Activated naive CD4-positive, alpha-beta T cell treated with anti-CD3 and anti-CD28 coated beads, Interleukin-2, amount 50 U/mL, for 24 hours (primary cell): ENCODE measurements around the gene RNF144A.
A peak's percentile ranks its signal among the peaks of the same experiment; 100 is the strongest.

Source experiments
- H3K27ac Mint-ChIP-seq: one replicate; pipeline ENCODE4 v1.8.0; 2021; ENCODE audit warnings: mild to moderate bottlenecking, mixed read lengths
- H3K27me3 Mint-ChIP-seq: one replicate; pipeline ENCODE4 v1.8.0; 2021; ENCODE audit warnings: mixed read lengths
- H3K36me3 Mint-ChIP-seq: one replicate; pipeline ENCODE4 v1.8.0; 2021; ENCODE audit warnings: mixed read lengths
- H3K4me1 Mint-ChIP-seq: one replicate; pipeline ENCODE4 v1.8.0; 2021; ENCODE audit warnings: mixed read lengths
- H3K4me3 Mint-ChIP-seq: one replicate; pipeline ENCODE4 v1.8.0; 2021; ENCODE audit warnings: mild to moderate bottlenecking, mixed read lengths
- H3K9me3 Mint-ChIP-seq: one replicate; pipeline ENCODE4 v1.8.0; 2021; ENCODE audit warnings: mixed read lengths

The RNF144A gene

DNA sequence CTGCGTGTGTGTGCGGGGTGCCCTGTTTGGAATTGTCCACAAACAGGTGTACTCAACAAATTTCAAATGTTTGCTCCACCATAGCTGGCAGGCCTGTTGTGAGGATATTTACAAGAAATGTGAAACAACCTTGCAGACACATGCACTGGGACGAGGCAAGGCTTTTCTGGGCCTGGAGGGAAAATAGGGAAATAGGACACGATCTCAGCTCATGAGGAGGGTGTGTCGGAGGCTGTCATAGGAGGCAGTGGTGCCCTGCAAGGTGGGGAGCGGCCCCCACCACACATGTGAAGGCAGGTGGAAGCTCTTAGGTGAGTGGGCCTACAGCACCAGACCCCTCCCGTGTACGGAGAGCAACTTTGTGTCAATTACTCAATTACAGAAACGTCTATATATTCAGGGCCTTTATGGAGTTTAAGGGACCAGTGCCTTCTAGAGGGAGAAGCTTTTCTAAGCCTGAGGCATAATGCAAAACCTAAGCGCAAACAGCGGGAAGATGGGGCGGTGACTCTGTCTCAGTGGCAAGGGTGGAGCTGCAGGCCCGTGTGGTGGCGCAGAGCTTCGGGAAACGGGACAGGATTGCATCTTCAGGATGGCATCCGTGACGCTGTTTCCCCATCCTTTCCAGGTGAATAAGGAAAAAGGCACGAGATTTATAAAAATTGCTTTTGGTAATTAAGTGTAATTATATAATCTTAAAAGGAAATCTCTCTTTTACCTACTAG is 48.0 kb downstream of the RNF144A start:
- H3K9me3 Mint-ChIP-seq, result no peaks in the 10 kb centered on the region
- no peak overlapping the region for H3K27ac Mint-ChIP-seq
- H3K27me3 Mint-ChIP-seq, result no peaks in the 10 kb centered on the region
- H3K4me3 Mint-ChIP-seq, result no peak overlapping the region
- peaks cover 54% of the 10 kb centered on the region for H3K4me1 Mint-ChIP-seq
- H3K36me3 Mint-ChIP-seq, result peaks cover 23% of the 10 kb centered on the region

DNA sequence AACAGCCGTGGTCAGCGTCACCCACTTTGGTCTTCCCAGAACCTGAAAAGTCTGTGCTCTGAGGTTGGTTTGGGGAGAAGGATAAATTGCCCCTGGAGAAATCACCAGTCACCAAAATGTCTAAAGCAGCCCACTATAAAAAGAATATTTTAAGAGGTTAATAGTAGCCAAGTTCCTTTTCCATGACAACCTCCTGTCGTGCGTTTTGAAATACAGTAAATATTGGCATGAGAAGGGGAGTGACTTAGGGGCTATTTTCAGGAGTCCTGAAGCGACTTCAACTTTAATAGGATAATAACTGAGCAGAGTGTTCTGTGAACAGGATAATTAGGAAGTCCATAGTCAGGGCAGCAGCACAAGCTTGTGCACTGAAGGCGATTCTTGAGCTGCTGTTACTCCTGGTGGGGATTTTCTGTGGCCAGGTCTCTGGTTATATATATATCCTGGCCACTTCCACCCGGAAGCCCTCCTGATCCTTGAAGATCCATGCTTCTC is 49.3 kb downstream of the RNF144A start:
- no peaks in the 10 kb centered on the region for H3K27me3 Mint-ChIP-seq
- no peaks in the 10 kb centered on the region for H3K9me3 Mint-ChIP-seq
- no peak overlapping the region for H3K27ac Mint-ChIP-seq
- H3K4me3 Mint-ChIP-seq, result no peak overlapping the region
- H3K4me1 Mint-ChIP-seq, result peaks cover 49% of the 10 kb centered on the region
- peaks cover 27% of the 10 kb centered on the region for H3K36me3 Mint-ChIP-seq

DNA sequence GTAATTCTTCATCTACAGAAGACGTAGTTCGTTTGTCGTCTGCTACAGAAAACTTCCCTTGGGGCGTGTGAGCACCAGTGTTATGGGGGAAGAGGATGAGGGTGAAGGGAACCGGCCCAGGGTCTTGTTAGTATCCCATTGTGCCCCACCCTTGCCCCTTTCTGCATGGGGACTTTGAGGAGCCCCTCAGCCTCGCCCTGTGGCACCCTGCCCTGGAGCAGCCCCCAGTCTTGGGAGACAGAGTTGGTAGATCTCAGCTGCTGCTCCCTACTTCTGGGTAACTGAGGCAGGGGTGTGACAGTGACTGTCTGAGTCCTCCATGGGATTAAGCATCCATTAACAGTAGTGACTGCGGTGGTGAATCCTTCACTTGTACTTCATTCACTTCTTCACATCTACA is 50.1 kb downstream of the RNF144A start:
- Mint-ChIP-seq H3K27ac (no peak overlapping the region), H3K4me1 (peaks cover 45% of the 10 kb centered on the region), H3K36me3 (peaks cover 28% of the 10 kb centered on the region), H3K27me3 (no peaks in the 10 kb centered on the region), H3K4me3 (no peak overlapping the region), H3K9me3 (no peaks in the 10 kb centered on the region)

DNA sequence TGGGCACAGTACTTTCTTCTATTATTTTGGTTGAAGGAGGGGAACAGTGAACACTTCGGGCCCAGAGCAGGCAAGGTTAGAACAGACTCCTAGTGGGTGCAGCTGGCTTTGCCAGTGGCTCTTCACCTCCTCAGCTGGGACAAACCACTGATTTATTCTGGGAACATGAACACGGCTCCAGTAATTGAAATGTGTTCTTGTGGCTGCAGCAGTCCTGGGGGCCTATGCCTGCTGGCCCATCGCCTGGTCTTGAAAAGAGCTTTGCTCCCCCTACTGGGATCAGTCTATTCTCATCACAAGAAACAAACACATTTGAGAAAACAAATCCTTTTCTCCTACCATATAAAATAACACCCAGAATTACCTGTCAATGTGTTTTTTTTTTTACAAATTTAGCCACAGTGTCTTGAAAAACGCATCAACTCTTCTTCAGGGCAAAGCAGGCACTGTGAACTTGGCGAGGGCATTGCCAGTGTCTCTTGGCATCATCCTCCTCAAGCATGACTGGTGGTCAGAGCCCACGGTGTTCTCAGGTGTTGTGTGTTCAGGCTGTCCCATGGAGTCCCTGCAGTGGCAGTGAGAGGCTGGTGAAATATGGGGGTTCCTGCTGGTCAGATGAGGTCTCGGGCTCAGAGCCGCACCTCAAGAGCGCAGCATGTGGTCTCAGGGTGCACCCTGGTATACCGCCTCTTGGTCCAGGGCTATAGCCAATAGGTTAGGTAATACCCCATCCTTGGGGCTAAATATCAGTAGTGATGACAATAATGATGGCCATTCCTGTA is 51.3 kb downstream of the RNF144A start:
- peaks cover 34% of the 10 kb centered on the region for H3K4me1 Mint-ChIP-seq
- H3K4me3 Mint-ChIP-seq, result no peak overlapping the region
- no peaks in the 10 kb centered on the region for H3K9me3 Mint-ChIP-seq
- no peaks in the 10 kb centered on the region for H3K27me3 Mint-ChIP-seq
- no peak overlapping the region for H3K27ac Mint-ChIP-seq
- H3K36me3 Mint-ChIP-seq, result peaks cover 24% of the 10 kb centered on the region

DNA sequence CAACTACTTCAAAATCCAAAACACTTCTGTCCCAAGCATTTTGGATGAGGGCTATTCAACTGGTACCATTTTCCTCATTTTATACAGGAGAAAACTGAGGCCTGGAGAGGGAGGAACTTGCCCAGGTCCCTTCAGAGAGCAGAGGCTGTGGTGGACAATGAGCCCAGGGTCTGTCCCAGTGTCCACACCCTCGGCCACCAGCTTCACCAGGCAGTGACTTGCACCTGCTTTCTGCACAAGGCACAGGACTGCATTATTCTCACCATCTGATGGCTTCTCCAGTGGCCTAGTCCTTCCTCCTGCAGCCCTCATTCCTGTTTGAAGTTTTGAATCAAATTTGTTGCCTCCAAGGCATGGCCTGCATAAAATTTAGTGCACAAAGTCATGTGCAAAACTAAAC is 53.3 kb downstream of the RNF144A start:
- peaks cover 21% of the 10 kb centered on the region for H3K36me3 Mint-ChIP-seq
- H3K4me1 Mint-ChIP-seq, result peaks cover 28% of the 10 kb centered on the region
- H3K4me3 Mint-ChIP-seq, result no peak overlapping the region
- H3K27me3 Mint-ChIP-seq, result no peaks in the 10 kb centered on the region
- H3K9me3 Mint-ChIP-seq, result no peaks in the 10 kb centered on the region
- H3K27ac Mint-ChIP-seq, result no peak overlapping the region

DNA sequence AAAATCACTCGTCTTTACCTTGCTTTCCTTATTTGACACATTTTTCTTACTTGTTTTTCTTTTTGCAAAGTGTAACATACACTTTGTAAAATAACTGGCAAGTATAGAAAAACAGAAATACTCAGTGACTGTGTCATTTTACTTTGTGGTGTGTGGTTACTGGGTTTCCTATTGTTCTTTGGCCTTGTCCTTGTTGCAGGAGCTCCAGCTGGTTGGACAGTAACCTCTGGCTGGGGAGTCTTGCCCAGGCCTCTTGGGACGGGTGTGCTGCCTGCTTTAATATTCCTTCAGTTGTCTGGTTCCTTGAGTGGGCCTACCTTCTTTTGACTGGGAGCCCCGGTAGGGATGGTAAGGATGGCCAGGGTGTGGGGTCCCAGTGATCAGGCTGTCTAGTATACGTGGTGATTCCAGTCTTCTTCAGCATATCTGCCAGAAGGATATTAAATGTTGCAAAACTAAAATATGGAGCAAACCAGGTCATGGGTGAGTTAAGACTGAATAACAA is 53.8 kb downstream of the RNF144A start:
- peaks cover 21% of the 10 kb centered on the region for H3K36me3 Mint-ChIP-seq
- peaks cover 26% of the 10 kb centered on the region for H3K4me1 Mint-ChIP-seq
- H3K9me3 Mint-ChIP-seq, result no peaks in the 10 kb centered on the region
- no peak overlapping the region for H3K27ac Mint-ChIP-seq
- no peak overlapping the region for H3K4me3 Mint-ChIP-seq
- H3K27me3 Mint-ChIP-seq, result no peaks in the 10 kb centered on the region

DNA sequence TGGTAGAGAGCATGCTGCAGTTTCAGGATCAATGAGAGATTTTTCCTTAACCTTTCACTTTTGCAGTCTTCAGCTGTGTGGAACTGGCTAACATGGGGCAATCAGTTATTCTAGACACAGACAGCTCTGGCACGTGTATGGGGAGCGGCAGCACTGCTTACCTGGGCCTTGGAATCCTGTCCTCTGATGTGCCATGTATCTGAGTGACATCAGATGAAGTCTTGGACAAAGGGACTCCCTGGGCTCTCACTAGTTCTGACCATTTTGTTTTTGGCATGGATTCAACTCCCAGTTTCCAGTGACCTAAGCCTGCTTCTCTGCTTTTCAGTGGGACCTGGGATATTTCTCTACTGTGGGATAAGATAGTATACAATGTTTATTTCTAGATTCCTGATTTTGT is 54.3 kb downstream of the RNF144A start:
- H3K4me1 Mint-ChIP-seq, result peaks cover 30% of the 10 kb centered on the region
- no peak overlapping the region for H3K27ac Mint-ChIP-seq
- H3K27me3 Mint-ChIP-seq, result no peaks in the 10 kb centered on the region
- H3K4me3 Mint-ChIP-seq, result no peak overlapping the region
- H3K9me3 Mint-ChIP-seq, result no peaks in the 10 kb centered on the region
- peaks cover 21% of the 10 kb centered on the region for H3K36me3 Mint-ChIP-seq

DNA sequence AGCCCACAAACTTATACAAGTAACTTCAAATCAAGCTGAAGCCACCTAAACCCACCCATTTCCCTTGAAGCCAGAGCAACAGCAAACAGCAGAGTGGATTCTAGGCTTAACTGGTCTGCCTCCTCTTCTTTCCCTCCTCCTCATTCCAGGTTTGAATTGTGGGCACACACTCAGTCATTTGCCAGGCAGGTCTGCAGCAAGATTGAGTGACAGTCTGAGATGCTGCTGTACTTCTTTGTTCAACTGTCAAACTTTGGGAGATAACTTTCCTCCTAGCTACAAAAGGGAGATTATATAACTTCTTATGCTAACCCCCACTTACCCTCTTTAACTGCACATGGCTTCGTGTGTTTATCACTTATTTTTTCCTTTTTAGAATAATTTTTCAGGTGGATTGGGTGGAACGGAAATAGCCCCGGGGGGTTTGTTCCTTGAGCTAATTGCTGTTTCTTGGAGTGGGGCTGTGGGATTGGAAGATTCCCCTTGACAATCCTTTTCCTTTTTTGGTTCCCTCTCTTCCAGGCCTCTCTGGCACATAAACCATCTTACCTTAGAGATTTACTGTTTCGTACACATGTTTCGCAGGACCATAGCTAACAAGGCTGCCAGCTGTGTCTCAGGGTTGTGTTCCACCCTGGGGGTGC is 55.0 kb downstream of the RNF144A start:
- H3K36me3 Mint-ChIP-seq, result peaks cover 19% of the 10 kb centered on the region
- H3K4me3 Mint-ChIP-seq, result no peak overlapping the region
- H3K9me3 Mint-ChIP-seq, result no peaks in the 10 kb centered on the region
- no peaks in the 10 kb centered on the region for H3K27me3 Mint-ChIP-seq
- peak overlapping the region; percentile 53 for H3K27ac Mint-ChIP-seq
- peaks cover 25% of the 10 kb centered on the region for H3K4me1 Mint-ChIP-seq

DNA sequence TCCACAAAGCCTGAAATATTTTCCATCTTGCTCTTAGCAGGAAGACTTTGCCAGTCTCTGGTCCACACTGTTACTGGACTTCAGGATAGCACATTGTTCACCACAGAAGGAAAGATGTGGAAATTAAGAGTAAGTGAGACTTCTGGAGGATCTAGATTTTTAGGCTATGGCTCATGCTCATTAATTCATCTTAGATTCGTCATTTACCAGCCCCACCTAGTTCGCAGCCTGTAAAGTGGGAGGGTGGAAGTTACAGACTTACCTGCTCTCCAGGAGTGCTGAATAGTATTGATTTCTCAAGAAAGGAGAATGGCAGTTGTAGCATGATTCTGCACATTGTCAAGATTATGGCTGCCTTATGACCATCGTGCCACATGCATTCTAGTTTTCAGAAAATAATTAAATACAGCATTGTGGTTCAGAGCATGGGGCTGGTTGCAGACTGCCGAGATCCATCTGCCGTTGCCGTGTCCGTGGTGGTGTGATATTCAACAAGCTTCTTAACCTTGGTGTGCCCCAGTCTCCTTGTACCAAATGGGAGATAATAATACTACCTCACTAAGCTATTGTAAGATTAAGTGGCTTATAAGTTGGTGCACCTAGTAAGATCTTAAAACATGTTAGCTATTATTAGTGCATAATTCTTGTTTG is 56.8 kb downstream of the RNF144A start:
- H3K27me3 Mint-ChIP-seq, result no peaks in the 10 kb centered on the region
- H3K27ac Mint-ChIP-seq, result no peak overlapping the region
- peaks cover 31% of the 10 kb centered on the region for H3K4me1 Mint-ChIP-seq
- no peaks in the 10 kb centered on the region for H3K9me3 Mint-ChIP-seq
- peaks cover 26% of the 10 kb centered on the region for H3K36me3 Mint-ChIP-seq
- H3K4me3 Mint-ChIP-seq, result no peak overlapping the region

DNA sequence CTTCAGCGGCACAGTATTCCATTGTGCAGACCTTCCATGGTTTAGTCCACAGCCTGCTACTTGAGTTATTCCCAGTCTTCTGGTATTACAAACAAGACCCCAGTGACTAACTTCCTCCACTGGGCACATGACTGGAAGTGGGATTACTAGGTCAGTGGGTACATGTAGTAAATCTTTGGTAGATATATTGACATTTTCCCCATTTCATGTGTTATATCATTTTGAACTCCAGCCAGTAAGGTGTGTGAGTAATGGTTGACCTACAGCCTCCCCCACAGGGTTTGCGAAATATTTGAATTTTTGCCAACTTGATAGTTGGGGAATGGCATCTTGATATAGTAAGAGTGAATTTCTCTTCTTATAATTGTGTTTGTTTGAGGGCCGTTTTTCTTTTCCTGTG is 58.8 kb downstream of the RNF144A start:
- peaks cover 37% of the 10 kb centered on the region for H3K36me3 Mint-ChIP-seq
- peaks cover 40% of the 10 kb centered on the region for H3K4me1 Mint-ChIP-seq
- no peak overlapping the region for H3K4me3 Mint-ChIP-seq
- no peak overlapping the region for H3K27ac Mint-ChIP-seq
- no peaks in the 10 kb centered on the region for H3K27me3 Mint-ChIP-seq
- no peaks in the 10 kb centered on the region for H3K9me3 Mint-ChIP-seq

DNA sequence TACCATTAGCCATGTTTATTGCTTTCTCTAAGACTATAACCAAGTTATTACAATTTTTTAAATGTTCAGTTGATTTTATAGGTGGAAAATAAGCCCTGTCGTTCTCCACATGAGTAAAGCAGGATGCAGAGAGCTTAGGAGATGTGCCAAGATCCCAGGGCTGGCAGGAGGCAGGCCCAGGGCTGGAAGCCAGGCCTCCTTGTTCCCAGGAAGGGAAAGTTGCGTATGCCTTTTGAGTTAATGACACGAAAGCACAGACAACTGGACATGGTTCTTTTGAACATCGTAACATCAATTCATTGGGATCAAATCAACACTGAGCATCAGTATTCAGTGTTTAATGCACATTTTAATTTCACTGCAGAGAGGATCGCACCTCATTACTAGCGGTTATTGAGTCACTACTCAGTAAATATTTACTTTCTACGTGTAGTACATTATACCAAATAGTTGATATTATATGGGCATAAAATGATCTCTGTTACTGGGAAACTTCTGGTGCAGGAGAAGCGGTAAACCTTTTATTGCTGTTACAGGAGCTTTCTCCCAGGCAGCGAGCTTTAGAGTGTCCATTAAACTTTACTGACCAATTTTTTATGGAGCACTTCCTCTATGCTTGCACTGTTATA is 60.0 kb downstream of the RNF144A start:
- peaks cover 46% of the 10 kb centered on the region for H3K4me1 Mint-ChIP-seq

DNA sequence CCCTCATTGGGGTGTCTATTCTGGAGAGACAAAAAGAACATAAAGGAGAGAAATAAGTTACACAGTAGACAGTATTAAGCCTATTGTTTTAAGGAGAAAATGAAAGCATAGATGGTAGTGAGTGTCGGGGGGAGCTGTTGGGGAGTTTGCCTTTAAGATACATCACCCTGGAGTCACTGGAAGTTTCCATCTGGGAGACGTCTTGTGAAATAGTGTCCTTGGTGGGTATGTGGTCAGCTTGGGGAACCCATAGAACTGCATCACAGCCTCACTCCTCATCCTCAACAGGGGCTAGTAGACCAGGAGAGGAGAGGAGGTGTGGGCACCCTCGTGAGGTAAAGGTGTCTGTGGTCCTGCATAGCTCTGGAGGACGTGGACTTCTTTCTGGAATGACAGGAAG is 60.6 kb downstream of the RNF144A start:
- Mint-ChIP-seq H3K4me3 (no peak overlapping the region), H3K27ac (peak overlapping the region; percentile 5)

More for the DNA sequence above, 60.0 kb downstream of the RNF144A start:
- Mint-ChIP-seq H3K36me3 (peaks cover 40% of the 10 kb centered on the region), H3K27ac (peak overlapping the region; percentile 5), H3K27me3 (no peaks in the 10 kb centered on the region), H3K9me3 (no peaks in the 10 kb centered on the region), H3K4me3 (no peak overlapping the region)

DNA sequence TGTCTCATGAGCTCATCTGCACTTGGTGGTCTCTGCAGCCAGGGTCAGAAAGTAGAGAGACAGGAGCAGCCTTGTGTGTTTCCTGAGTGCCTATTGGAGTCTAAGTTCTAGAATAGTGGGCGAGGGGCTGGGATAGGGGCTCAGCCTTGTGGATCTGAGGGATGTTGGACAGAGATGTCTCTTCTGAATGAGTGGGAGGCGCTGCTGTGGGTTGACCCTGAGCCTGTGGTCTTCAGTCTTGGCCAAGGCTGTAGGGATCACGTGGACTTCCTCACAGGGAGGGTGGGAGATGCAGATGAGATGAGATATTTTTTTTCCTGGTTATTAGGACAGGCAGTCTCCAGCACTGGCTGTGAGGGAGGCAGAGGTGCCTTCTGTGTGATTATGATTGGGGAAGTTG is 61.8 kb downstream of the RNF144A start:
- peaks cover 60% of the 10 kb centered on the region for H3K4me1 Mint-ChIP-seq
- no peak overlapping the region for H3K27ac Mint-ChIP-seq
- peaks cover 32% of the 10 kb centered on the region for H3K36me3 Mint-ChIP-seq
- no peak overlapping the region for H3K4me3 Mint-ChIP-seq
- H3K9me3 Mint-ChIP-seq, result no peaks in the 10 kb centered on the region
- H3K27me3 Mint-ChIP-seq, result no peaks in the 10 kb centered on the region

More for the DNA sequence above, 60.6 kb downstream of the RNF144A start:
- peaks cover 52% of the 10 kb centered on the region for H3K4me1 Mint-ChIP-seq
- H3K9me3 Mint-ChIP-seq, result no peaks in the 10 kb centered on the region
- no peaks in the 10 kb centered on the region for H3K27me3 Mint-ChIP-seq
- peaks cover 37% of the 10 kb centered on the region for H3K36me3 Mint-ChIP-seq

DNA sequence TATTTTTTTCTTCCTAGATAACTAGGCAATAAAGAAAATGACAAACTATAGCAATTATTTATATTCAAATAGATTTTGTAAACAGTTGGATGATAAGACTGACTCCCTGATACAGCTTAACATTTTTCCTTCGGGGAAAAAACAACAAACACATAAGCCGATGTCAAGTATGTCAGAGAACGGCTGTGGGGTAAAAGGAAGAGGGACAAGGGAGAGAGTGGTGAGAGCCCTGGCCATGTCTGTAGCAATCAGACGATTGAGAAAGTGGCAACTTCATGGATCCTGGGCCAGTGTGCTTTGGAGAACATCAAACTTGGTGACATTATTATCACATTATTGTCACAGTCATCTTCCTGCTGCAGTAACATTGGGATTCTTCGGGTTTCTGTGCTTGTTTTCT is 65.2 kb downstream of the RNF144A start:
- Mint-ChIP-seq H3K9me3 (no peaks in the 10 kb centered on the region), H3K36me3 (peaks cover 30% of the 10 kb centered on the region), H3K27me3 (no peaks in the 10 kb centered on the region), H3K4me1 (peaks cover 79% of the 10 kb centered on the region), H3K27ac (no peak overlapping the region), H3K4me3 (no peak overlapping the region)
